NCI-H526 treated with DMSO at 0.1 percent for 48 hours (cell line): ENCODE measurements around the gene TCHP.
"Not testable (repeated sequence)": the region's sequence is repeated elsewhere in the genome, so short reads cannot be mapped to it uniquely, and the experiment has no call there.

ENCODE experiments used
- DNase-seq: peaks from one replicate; lab custom pipeline; 2025; lab: John Stamatoyannopoulos, UW

TCHP gene

DNA sequence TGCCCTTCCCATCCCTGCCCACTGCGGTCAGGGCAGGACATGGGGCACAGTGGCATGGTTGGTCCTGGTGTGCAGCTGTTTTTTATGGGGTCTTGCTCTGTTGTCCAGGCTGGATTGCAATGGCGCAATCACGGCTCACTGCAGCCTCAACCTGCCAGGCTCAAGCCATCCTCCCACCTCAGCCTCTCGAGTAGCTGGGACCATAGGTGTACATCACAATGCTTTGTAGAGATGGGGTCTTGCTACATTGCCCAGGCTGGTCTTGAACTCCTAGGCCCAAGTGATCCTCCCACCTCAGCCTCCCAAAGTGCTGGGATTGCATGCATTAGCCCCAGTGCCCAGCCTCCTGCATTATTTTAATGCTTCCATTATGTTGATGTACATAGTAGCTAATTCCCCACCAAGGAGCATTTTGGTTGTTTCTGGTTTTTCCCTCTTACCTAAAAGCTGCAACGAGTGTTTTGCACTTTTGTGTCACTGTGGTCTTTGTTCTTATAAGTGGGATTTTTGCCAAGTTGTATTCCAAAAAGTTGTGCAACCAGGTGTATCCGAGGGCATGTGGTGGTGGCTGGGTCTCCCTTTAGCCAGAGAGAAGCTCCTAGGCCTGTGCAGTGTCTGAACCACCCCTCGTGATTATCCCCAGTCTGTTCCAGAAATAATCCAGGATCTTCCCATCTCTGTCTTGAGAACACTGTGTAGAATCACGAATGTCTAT, 10.3 kb downstream of the TCHP start:
- no peak for DNase-seq

DNA sequence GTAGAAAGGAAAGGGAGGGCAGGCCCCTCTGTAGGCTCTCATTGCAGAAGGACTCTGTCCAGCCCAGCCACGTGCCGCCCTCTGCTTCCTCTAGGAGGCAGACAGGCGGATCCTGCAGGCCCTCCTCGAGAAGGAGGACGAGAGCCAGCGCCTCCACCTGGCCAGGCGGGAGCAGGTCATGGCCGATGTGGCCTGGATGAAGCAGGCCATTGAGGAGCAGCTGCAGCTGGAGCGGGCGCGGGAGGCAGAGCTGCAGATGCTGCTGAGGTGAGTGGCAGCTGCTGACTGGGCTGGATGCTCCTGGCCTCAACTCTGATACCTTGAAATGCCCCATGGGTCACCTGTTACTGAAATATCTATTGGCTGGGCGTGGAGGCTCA, 10.9 kb downstream of the TCHP start:
- DNase-seq = no peak

DNA sequence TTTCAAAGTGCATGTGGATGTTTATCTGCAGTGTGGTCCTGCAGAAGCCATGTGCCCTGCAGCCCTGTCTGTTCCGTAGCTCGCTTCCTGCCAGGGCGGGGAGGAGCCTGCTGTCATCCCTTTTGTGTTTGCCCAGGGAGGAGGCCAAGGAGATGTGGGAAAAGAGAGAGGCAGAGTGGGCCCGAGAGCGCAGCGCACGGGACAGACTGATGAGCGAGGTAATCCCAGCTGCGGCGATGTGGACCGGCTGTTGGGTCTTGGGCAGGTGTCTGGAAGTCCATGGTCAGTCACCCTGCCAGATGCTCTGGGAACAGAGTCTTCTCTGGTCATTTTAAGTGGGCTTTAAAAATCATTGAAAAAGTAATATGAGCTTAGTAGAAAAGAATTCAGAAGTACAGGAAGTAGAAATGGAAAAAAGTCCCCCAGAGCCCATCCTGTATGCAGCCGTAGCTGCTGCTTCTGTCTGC, 12.8 kb downstream of the TCHP start:
- DNase-seq = no peak

DNA sequence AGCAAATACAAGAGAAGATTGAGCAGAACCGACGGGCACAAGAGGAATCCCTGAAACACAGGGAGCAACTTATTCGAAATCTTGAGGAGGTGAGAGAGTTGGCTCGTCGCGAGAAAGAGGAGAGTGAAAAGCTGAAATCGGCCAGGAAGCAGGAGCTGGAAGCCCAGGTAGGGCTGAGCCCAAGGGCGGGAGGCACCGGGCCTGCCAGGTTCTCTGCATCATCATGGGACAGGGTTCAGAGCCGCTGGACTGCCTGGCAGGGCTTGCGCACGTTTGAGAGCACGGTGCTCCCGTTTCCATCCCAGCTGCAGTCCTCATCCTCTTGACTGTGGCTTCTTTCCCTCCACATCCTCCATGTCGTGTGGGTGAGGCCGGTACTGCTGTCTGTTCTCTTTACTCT, 14.4 kb downstream of the TCHP start:
- DNase-seq = no peak

DNA sequence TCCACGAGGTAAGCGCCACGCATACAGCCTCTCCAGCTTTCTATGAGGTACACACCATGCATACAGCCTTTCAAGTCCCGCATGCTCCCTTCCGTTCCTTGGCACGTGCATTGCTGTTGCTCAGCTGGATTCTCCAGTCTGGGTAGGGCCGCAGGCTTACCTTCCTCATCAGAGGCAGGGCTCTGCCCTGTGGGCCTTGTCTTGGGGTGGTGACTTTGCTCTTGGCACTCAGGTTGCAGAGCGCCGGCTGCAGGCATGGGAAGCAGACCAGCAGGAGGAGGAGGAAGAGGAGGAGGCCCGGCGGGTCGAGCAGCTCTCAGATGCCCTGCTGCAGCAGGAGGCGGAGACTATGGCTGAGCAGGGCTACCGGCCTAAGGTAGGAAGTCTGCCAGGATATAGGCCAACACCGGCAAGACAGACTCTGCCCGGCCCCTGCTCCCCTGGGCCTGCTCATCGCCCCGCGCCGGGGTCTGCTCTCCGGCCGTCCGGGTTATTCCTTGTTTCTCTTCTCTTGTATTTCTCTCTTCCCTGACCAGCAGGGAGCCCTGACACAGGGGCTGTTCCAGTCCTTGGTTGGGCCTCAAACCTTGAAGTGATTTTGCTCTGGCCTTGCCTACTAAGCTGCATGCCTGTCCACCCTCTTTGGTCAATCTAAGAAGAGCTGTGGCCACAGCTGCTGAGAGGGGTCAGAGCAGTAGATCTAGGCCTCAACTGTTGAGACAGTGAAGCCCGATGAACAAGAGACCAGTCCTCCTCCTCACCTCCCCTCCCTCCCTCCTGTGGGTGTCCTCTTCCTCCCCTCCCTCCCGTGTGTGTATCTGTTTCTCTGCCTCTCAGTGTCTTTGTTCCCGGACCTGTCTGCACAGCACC, 15.3 kb downstream of the TCHP start:
- DNase-seq = no peak

DNA sequence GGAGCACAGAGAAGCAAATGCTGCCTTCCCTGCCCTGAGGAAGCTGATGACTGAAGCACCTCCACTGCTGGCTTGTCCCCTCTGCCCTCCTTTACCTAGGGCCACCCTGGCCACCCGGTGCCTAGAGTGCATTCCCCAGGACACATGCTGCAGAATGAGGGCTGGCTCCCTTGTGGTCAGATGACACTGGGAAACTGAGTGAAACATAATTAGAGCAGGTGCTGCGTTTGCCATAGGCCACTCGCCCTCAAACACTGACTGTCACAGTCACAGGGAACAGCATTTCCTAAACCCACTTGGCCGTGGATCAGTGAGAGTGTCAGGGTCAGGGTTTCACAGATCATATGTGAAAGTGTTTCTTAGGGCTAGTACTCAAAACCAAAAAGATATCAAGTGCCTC, 16.0 kb downstream of the TCHP start:
- DNase-seq = no peak

DNA sequence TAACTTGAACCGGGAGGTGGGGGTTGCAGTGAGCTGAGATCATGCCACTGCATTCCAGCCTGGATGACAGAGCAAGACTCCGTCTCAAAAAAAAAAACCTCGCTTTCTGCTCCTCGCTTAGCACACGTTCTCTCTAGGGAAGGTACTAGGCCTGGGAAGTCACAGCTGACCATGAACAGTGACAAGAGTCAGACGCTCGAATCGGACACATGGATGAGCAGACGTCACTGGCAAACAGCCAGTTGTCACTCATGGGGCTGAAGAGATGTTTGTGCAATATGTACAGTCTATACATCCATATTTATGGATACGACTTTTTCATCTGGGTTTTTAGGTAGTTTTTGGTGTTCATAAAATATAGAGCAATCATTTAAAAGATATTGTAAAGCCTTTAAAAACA, 19.4 kb downstream of the TCHP start:
- no peak for DNase-seq

DNA sequence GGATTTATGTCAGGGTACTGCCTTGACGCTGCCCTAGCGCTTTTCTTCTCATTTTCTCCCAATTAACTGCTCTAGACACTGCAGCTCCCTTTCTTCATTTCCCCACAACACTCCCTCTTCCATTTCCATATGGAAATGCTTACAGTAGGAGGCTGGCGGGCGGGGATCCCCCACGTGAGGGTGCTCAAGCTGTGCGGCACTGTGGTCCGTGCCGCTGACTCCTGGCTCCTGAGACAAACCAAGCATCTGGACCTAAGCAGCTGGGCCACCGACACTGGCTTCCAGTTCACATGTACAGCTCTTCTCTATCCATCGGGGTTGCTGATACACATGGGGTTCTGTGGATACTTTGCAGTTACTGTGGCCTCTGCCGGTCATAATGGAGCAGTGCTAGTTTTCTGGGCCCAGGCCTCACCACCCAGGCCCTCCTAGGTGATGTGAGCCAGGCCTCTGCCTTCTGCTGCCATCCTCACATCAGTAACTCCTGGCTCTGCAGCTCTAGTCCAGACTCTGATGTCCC, 20.2 kb downstream of the TCHP start:
- DNase-seq = peak; percentile 8

DNA sequence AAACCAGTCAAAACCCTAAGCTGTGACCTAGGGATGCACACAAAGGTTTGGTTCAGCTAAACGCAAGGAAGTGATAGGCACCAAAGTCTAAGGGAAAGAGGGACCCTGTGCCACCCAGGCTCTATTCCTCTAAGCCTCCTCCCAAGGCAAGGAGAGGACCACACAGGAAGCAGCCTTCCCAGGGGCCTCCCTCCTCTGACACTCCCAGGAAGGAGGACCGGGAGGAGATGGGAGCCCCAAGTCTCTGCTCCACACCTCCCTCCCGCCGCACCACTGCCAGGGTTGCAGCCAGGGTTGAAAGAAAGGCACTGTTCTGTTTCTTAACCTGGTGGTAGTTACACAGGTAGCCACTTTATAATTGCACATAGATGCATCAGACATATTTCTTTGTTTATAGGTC, 21.9 kb downstream of the TCHP start:
- DNase-seq = no peak

DNA sequence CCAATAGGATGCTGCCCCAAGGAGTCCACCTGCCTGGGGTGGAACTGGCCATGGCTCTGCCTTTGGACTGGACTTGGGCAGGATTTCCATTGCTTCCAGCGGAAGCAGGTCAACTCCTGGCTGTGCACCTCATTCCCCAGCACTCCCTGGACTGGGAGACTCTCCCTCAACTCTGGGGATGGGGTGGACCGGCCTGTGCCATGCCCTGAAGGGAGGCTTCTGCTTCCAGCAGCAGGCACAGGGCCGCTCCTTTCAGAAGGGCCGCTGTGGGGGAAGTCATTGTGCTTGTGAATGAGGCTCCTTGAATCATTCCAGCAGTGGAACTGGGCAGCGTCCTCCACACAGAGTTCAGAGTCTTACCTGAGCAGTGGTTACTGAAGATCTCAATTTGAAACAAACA, 23.0 kb downstream of the TCHP start:
- DNase-seq = no peak

DNA sequence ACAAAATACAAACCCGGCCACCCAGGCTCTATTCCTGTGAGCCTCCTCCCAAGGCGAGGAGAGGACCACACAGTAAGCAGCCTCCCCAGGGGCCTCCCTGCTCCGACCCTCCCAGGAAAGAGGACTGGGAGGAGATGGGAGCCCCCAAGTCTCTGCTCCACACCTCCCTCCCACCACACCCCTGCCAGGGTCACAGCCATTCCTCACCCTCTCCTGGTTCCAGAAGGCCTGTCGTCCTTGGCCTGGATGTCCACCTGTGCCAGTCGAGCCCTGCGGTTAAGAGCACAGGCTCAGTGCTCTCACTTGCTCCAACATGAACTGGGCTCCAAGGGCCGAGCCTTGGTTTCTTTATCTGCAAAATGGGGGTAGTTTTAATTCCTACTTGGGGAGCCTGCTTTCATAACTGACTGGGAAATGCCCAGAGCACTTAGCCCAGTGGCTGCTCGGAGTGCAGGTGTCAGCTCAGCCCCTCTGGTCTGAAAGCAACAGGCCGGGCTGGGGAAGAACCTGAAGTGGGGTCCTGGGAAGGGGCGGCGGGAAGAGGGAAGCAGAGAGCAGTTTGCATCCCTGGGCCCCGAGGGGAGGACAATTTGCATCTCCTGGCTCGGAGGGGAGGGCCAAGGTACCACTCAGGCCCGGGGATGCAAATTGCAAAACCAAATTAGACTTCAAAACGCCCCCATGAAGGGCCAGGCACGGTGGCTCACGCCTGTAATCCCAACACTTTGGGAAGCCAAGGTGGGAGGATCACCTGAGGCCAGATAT, 23.6 kb downstream of the TCHP start:
- peak; percentile 79 for DNase-seq

DNA sequence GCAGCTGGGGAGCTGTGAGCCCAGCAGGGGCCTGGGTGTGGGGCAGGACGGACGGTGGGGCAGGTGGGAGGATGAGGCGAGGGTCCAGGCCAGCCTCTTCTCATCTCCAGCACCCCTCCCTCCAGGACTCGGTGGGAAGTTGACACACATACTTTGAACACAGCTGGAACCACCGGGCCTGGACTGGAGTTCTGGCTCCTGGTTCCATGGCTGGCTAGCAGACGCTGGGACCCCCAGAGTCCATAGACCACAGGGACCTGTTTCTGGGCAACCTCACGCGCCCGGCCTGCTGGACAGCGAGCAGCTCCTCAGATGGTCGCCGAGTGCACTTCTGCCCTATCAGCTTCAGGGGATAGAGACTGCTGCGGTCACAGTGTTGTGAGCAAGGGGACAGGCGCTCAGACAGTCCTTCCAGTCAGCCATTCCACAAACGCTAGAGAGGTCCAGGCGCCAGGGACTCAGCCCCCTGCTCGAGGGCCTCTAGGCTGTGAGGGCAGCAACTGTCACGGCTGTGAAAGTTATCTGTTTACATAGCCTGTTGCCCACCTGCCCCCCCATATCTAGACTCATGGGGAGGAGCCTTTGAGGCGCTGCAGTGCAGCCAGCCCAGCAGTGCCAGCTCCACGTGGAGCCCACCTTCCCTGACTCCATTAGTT, 25.2 kb downstream of the TCHP start:
- DNase-seq = no peak

DNA sequence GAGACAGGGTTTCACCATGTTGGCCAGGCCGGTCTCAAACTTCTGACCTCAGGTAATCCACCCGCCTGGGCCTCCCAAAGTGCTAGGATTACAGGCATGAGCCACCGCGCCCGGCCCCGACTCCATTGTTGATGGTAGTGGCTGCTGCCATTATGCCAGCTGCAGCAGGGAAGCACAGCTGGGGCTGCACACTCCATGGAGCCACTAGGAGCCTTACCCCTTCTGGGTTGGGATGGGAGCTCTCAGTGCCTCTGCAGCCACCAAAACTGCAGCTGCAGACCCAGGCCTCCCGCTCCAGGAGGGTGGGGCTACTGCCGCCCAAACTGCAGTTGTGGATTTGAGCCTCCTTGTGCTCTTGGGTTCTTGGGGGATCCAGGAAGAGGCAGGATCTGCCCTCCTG, 25.9 kb downstream of the TCHP start:
- no peak for DNase-seq

DNA sequence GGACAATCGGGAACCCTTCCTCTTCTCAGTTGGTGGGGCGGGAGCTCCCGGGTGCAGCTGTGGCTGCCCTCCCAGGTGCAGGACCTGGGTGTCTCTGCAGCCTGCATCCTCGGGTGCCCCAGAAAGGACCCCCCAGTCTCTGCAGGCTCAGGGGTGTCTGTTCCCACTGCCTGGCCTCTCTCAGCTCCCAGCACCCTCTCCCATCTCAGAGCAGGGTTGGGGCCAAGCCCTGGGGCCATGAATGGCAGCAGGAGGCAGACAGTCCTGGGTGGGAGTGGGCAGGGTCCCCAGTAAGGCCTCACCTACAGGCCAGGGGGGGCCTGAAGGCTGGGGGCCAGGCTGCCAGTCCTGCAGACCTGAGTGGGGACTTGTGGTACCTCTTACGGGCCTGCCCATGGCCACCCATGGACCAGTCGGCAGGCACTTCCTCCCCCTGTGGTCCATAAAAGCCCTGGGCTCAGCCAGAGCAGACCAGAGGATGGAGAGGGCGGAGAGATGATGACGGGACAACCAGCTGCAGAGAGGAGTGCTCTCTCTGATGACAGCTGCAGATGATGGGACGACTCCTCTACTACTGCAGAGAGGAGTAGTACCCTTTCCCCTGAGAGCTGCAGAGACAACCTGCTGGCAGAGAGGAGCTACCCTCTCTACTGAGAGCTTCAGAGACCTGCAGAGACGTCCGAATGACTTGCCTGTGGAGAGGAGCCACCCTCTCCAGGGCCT, 26.6 kb downstream of the TCHP start:
- no peak for DNase-seq

DNA sequence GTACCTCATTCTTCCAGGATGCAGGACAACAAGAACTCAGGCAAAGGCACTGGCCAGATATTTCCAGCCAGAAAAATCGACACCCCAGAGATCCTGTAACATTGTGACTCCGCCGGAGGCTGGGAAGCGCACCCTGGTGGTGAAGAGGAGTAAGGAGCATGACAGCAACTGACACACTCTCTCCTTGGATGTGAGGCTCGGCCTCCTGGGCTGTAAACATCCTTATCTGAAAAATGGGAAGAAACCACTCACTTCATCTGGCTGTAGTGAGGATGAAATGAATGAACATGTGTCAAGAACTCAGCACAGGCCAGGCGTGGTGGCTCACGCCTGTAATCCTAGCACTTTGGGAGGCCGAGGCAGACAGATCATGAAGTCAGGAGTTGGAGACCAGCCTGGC, 27.5 kb downstream of the TCHP start:
- DNase-seq = no peak

DNA sequence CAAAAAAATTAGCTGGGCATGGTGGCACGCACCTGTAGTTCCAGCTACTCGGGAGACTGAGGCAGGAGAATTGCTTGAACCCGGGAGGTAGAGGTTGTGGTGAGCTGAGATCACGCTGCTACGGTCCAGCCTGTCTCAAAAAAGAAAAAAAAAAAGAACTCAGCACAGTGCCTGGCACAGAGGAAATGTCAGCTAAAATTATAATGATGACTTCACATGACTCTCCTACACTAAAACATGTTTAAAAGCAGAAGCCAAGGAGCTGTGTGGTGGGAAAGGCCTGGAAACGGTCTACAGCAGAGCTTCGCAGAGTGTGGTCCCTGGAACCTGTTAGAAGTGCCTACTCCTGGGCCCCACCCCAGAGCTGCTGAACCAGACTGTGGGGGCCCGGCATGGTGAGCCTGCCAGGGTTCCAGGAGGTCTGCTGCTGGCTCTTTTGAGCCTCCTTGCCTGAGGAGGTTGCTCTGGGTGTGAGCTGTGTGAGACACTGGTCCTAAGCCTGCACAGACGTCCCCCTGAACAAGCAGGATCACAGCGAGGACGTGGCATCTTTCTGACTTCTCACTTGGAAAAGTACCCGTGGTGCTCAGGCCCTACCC, 28.1 kb downstream of the TCHP start:
- no peak for DNase-seq

DNA sequence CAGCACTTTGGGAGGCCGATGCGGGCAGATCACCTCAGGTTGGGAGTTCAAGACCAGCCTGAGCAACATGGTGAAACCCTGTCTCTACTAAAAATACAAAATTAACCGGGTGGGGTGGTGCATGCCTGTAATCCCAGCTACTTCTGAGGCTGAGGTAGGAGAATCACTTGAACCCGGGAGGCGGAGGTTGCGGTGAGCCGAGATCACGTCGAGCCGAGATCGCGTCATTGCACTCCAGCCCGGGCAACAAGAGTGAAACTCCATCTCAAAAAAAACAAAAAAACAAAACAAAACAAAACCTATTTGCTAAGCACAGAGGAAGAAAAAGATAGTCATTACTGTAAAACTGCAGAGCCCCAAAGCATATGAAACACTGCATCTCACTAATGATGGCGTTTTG, 29.3 kb downstream of the TCHP start:
- DNase-seq = not testable (repeated sequence)

DNA sequence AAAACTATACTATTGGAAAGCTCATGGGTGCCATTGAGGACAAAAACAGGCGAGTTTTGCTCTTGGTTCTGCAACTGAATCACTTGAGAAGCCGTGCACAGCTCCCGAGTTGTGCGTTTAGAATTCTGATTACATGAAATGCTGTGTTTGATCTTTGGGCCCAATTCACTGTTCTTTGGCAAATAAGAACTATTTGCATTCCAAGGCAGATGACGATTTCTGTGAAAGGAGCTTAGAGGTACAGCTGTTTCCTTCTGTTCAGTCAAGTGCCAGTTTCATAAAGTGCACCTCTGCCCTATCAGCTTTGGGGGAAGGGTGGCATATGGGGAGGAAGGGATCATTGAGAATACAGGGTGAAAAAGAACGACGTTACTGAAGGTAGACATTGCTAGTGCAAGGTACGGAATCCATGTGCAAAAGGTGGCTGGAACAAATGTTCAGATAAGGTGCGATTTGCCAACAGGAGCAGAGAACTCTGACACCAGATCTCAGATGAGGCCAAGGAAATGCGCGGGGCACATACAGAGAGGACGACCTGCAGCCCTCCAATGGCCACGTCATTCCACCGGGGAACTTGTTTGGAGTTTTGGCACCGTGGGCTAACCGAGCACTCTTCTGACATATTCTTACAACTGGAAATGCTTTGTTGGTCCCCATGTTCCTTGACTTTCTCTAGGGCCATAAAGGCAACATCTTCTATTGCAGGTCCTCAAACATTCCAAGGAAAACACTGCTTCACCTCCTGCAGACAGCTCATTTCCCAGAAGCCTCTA, 30.1 kb downstream of the TCHP start:
- DNase-seq = no peak

DNA sequence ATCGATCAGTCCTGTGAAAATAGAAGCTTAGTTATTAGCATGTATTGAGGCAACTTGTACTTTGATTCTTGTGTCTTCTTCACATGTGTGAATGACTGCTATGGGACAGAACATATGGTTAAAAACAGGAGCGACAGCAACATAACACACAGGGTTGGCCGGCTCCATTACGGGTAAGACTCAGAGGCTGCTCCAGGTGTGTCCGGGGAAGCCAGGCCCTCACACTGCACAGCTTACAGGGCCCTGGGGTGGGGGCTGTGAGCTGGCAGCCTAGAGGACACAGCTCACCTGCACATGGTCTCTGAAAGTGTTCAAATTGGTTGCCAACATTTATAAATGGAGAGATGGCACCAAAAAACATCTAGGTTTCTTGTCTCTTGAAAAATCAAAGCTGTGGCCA, 31.1 kb downstream of the TCHP start:
- DNase-seq = no peak

DNA sequence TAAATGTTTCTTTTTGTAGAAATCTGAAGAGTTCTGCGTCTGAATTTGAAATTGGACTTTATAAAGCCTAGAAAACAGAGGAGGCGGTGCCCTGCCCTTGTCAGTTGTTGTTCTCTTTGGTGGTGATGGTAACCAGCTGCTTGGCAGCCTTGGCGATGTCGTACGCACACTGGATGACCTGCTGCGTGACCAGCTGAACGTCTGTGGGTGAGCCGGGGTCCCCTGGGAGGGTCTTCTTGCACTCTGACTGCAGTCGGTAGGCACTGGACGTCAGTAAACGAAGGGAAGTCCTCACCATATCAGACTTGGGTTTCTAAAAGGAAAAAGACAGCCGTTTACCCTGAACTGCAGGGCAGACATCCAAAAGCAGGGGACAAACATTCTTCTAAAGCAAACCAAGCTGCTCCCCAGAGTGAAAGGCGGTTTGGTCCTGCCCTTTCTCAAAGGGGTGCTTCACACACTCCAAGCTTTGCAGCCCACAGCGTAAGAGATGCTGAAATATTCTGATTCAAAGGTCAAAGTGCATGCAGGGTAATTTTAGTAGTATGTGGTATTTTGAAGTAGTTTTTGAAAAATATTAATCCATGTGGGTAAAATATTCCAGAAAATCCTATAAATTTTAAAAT, 32.9 kb downstream of the TCHP start:
- no peak for DNase-seq
